Lung microvascular endothelial cell (primary cell): ENCODE measurements around the gene ACAT2. TPM values are rescaled to one million over a fixed set of nuclear protein-coding genes. Genes with fewer than 3 reads are reported as not detected.
"Not testable (repeated sequence)": the region's sequence is repeated elsewhere in the genome, so short reads cannot be mapped to it uniquely, and the experiment has no call there.

ENCODE experiments used
- DNase-seq, 2 donors: peaks; one replicate each; pipeline versions ENCODE4 v3.0.0 to v3.0.0-alpha.2; 2010; ENCODE audit warnings: low read depth in 2 of 2
- total RNA-seq: library from RNA; depleted of rRNA; stranded (reverse); fragments of >200 nt; gene quantifications from 2 replicates; pipeline ENCODE4 v1.2.1, GENCODE V29; 2014

The ACAT2 gene
- total RNA-seq, 1 donor from 2014 or later = 22.2 TPM

GRCh38 chr6:159807150-159807858 lies 45.5 kb downstream of the ACAT2 start:
- no peak for DNase-seq

GRCh38 chr6:159808647-159809046 lies 46.8 kb downstream of the ACAT2 start:
- DNase-seq = no peak

- no peak for DNase-seq
Measured at GRCh38 chr6:159809149-159809548, 47.3 kb downstream of the ACAT2 start.

GRCh38 chr6:159813781-159814180 lies 51.9 kb downstream of the ACAT2 start:
- DNase-seq = no peak

GRCh38 chr6:159815410-159815809 lies 53.6 kb downstream of the ACAT2 start:
- DNase-seq = no peak

- DNase-seq = not testable (repeated sequence)
Measured at GRCh38 chr6:159816775-159817174, 54.9 kb downstream of the ACAT2 start.

- DNase-seq = no peak
Measured at GRCh38 chr6:159817951-159818739, 56.3 kb downstream of the ACAT2 start.

- DNase-seq = no peak
Measured at GRCh38 chr6:159819098-159819497, 57.3 kb downstream of the ACAT2 start.

GRCh38 chr6:159819932-159820640 lies 58.2 kb downstream of the ACAT2 start:
- no peak for DNase-seq

GRCh38 chr6:159821122-159821521 lies 59.3 kb downstream of the ACAT2 start:
- DNase-seq = no peak

GRCh38 chr6:159821726-159822125 lies 59.9 kb downstream of the ACAT2 start:
- no peak for DNase-seq

GRCh38 chr6:159823953-159824352 lies 62.1 kb downstream of the ACAT2 start:
- DNase-seq = no peak

GRCh38 chr6:159824690-159825089 lies 62.8 kb downstream of the ACAT2 start:
- DNase-seq = not testable (repeated sequence)

GRCh38 chr6:159826004-159826403 lies 64.2 kb downstream of the ACAT2 start:
- DNase-seq = no peak

GRCh38 chr6:159826968-159827647 lies 65.3 kb downstream of the ACAT2 start:
- no peak for DNase-seq

- no peak for DNase-seq
Measured at GRCh38 chr6:159828074-159828473, 66.2 kb downstream of the ACAT2 start.

Other genes with a start within 250 kb of the ACAT2 start
- 133 and 182 TPM in 2 replicates for gene SOD2, start 68.8 kb upstream of the ACAT2 start, total RNA-seq
- 59.1 and 81.7 TPM in 2 replicates for gene WTAP, start 34.5 kb upstream of the ACAT2 start, total RNA-seq
- gene TCP1, start 27.6 kb downstream of the ACAT2 start, total RNA-seq = 245 and 262 TPM in 2 replicates
- gene MRPL18, start 28.4 kb downstream of the ACAT2 start, total RNA-seq = 50.1 and 69.8 TPM in 2 replicates
- gene PNLDC1, start 38.2 kb downstream of the ACAT2 start, total RNA-seq = not detected in 2 replicates
- not detected in 2 replicates for gene MAS1, start 128.9 kb downstream of the ACAT2 start, total RNA-seq
- gene IGF2R, start 207.0 kb downstream of the ACAT2 start, total RNA-seq = 65.6 and 93.7 TPM in 2 replicates